GDM1 (cell line): ENCODE measurements around the gene RALGAPA2.

Experiments used
- DNase-seq: peaks from one replicate; lab custom pipeline; 2025; lab: John Stamatoyannopoulos, UW

RALGAPA2 gene

GRCh38 chr20:20712474-20713243 is at the start of gene RALGAPA2:
RALGAPA2 (minus strand) TSS chr20:20712644; CDS start chr20:20712480, 164 bp downstream.
- DNase-seq: peak; percentile 97

GRCh38 chr20:20761301-20761700 is 48.9 kb upstream of the RALGAPA2 start:
- DNase-seq: peak; percentile 2

GRCh38 chr20:20759132-20759531 is 46.7 kb upstream of the RALGAPA2 start:
- DNase-seq: no peak

- no peak for DNase-seq
Measured at GRCh38 chr20:20755674-20756319, 43.4 kb upstream of the RALGAPA2 start.

- DNase-seq: no peak
Measured at GRCh38 chr20:20755231-20755630, 42.8 kb upstream of the RALGAPA2 start.

GRCh38 chr20:20754714-20755113 is 42.3 kb upstream of the RALGAPA2 start:
- no peak for DNase-seq

GRCh38 chr20:20752712-20753111 is 40.3 kb upstream of the RALGAPA2 start:
- no peak for DNase-seq

GRCh38 chr20:20747298-20747697 is 34.9 kb upstream of the RALGAPA2 start:
- DNase-seq: no peak

- DNase-seq: no peak
Measured at GRCh38 chr20:20744170-20744725, 31.8 kb upstream of the RALGAPA2 start.

- DNase-seq: peak; percentile 47
Measured at GRCh38 chr20:20743511-20744169, 31.2 kb upstream of the RALGAPA2 start.

GRCh38 chr20:20741087-20742045 is 28.9 kb upstream of the RALGAPA2 start:
- DNase-seq: no peak

- DNase-seq: no peak
Measured at GRCh38 chr20:20740541-20740940, 28.1 kb upstream of the RALGAPA2 start.

- no peak for DNase-seq
Measured at GRCh38 chr20:20737158-20737557, 24.7 kb upstream of the RALGAPA2 start.

- DNase-seq: no peak
Measured at GRCh38 chr20:20736303-20736702, 23.9 kb upstream of the RALGAPA2 start.

- DNase-seq: peak; percentile 91
Measured at GRCh38 chr20:20734475-20734948, 22.1 kb upstream of the RALGAPA2 start.

GRCh38 chr20:20733943-20734342 is 21.5 kb upstream of the RALGAPA2 start:
- no peak for DNase-seq

- DNase-seq: no peak
Measured at GRCh38 chr20:20732641-20733040, 20.2 kb upstream of the RALGAPA2 start.

GRCh38 chr20:20731945-20732296 is 19.5 kb upstream of the RALGAPA2 start:
- DNase-seq: no peak

- DNase-seq: no peak
Measured at GRCh38 chr20:20731000-20731944, 18.8 kb upstream of the RALGAPA2 start.

- no peak for DNase-seq
Measured at GRCh38 chr20:20729563-20729962, 17.1 kb upstream of the RALGAPA2 start.
